PC-9 (cell line): Measurements from ENCODE around the gene BACH2.

Experiments used
- CTCF ChIP-seq: fragments of 200-600 bp; sonication (generic); conservative IDR thresholded peaks from 2 replicates; pipeline ENCODE4 v1.6.1; 2017; ENCODE audit warnings: mixed run types, antibody characterized with exemption, mild to moderate bottlenecking, moderate library complexity
- EZH2 ChIP-seq: fragments of 200-600 bp; sonication (generic); IDR thresholded peaks from 2 replicates; pipeline ENCODE4 v1.8.0; 2017; ENCODE audit warnings: antibody characterized with exemption, low read depth

GRCh38 chr6:90237350-90237990 is 59.2 kb downstream of the BACH2 start:
- no peak for TF ChIP-seq CTCF
- TF ChIP-seq EZH2: no peak
